Caco-2 (cell line): ENCODE results near the gene UFC1. TPM values are rescaled to one million over a fixed set of nuclear protein-coding genes. Genes with fewer than 3 reads are reported as not detected.
"Not testable (repeated sequence)": the region's sequence is repeated elsewhere in the genome, so short reads cannot be mapped to it uniquely, and the experiment has no call there.

ENCODE experiments used
- BruUV-seq: library from RNA; stranded (reverse); fragments of 400-500 nt; replicated peaks from 2 replicates; lab custom pipeline; 2021; lab: Mats Ljungman, UMichigan
- CTCF ChIA-PET: fragments of 300-600 bp; sonication (Branson Sonifier 250); formaldehyde crosslinking; loops from one replicate; lab custom pipeline; 2022; ENCODE audit warnings: antibody characterized with exemption; lab: Charles Lee
- POLR2A ChIA-PET: fragments of 300-600 bp; sonication (Branson Sonifier 250); formaldehyde crosslinking; loops from one replicate; lab custom pipeline; 2022; ENCODE audit warnings: antibody characterized with exemption; lab: Charles Lee
- DNase-seq, 2 experiments: peaks; one replicate each; pipeline versions ENCODE4 v3.0.0 to v3.0.0-alpha.2; 2020 to 2022
- H3K27me3 ChIP-seq: replicated peaks from 2 replicates; pipeline ENCODE4 v1.6.0; 2011; ENCODE audit warnings: low read length; ENCODE audit not compliant: control insufficient read depth, insufficient read depth
- H3K36me3 ChIP-seq: 2 replicates; pipeline ENCODE4 v1.5.1; 2011; ENCODE audit warnings: low read length; ENCODE audit not compliant: control insufficient read depth, insufficient read depth
- H3K4me1 ChIP-seq: fragments of 250-450 bp; sonication (Bioruptor Pico); 2 replicates; pipeline ENCODE4 v1.5.1; 2020; ENCODE audit warnings: mild to moderate bottlenecking
- H3K4me3 ChIP-seq: 2 replicates; pipeline ENCODE4 v1.5.1; 2011; ENCODE audit warnings: low read depth, mild to moderate bottlenecking, control low read depth, low read length
- H3K9me3 ChIP-seq: fragments of 250-450 bp; sonication (Bioruptor Pico); 2 replicates; pipeline ENCODE4 v1.5.1; 2020; ENCODE audit warnings: mild to moderate bottlenecking, moderate library complexity
- H3K27ac Mint-ChIP-seq: one replicate; pipeline ENCODE4 v1.8.0; 2022; ENCODE audit warnings: mixed read lengths; ENCODE audit not compliant: unreplicated experiment
- H3K27me3 Mint-ChIP-seq: one replicate; pipeline ENCODE4 v1.8.0; 2022; ENCODE audit warnings: mixed read lengths; ENCODE audit not compliant: insufficient read depth, unreplicated experiment
- H3K36me3 Mint-ChIP-seq: one replicate; pipeline ENCODE4 v1.8.0; 2022; ENCODE audit warnings: mild to moderate bottlenecking, mixed read lengths; ENCODE audit not compliant: insufficient read depth, unreplicated experiment
- H3K4me1 Mint-ChIP-seq: one replicate; pipeline ENCODE4 v1.8.0; 2022; ENCODE audit warnings: low read depth, mixed read lengths; ENCODE audit not compliant: unreplicated experiment
- H3K4me3 Mint-ChIP-seq: one replicate; pipeline ENCODE4 v1.8.0; 2022; ENCODE audit warnings: mild to moderate bottlenecking, moderate library complexity, mixed read lengths; ENCODE audit not compliant: unreplicated experiment
- H3K9me3 Mint-ChIP-seq: one replicate; pipeline ENCODE4 v1.8.0; 2022; ENCODE audit warnings: mixed read lengths; ENCODE audit not compliant: unreplicated experiment
- CTCF ChIP-seq, 2 experiments: fragments of 200-600 bp in 1 of 2; IDR thresholded peaks; 1 replicate in 1 of 2; 2 replicates in 1 of 2; pipeline versions ENCODE4 v1.5.1 to v1.8.0; 2011 to 2022; ENCODE audit warnings: antibody characterized with exemption in 1 of 2, control low read depth in 1 of 2, inconsistent platforms in 1 of 2, low read depth in 1 of 2, low read length in 1 of 2, mild to moderate bottlenecking in 1 of 2, moderate library complexity in 1 of 2; ENCODE audit not compliant: insufficient read depth in 1 of 2, severe bottlenecking in 1 of 2, unreplicated experiment in 1 of 2
- intact Hi-C: fragments of 100-400 bp; cut with micrococcal nuclease; formaldehyde crosslinking; loops from one replicate; pipeline ENCODE4 v1.10.0; 2022; ENCODE audit not compliant: unreplicated experiment
- total RNA-seq: library from RNA; stranded (reverse); gene quantifications from 2 replicates; pipeline ENCODE4 v1.2.3, GENCODE V29; 2022

Gene UFC1
- total RNA-seq, 1 experiment from 2014 or later: 98.2 TPM

- no peaks in the 10 kb centered on the region for H3K9me3 Mint-ChIP-seq
Measured at GRCh38 chr1:161115132-161115711, 38.6 kb upstream of the UFC1 start.

GRCh38 chr1:161115961-161116360 lies 37.8 kb upstream of the UFC1 start:
- H3K36me3 Mint-ChIP-seq: peaks cover 46% of the 10 kb centered on the region
- CTCF ChIA-PET, H3K9me3 ChIP-seq, H3K27ac Mint-ChIP-seq, DNase-seq, H3K36me3 ChIP-seq, H3K4me3 Mint-ChIP-seq, H3K9me3 Mint-ChIP-seq, H3K27me3 Mint-ChIP-seq, H3K4me3 ChIP-seq, H3K27me3 ChIP-seq, BruUV-seq, POLR2A ChIA-PET: not testable (repeated sequence)
- H3K4me1 ChIP-seq: peaks cover 17% of the 10 kb centered on the region
- peaks cover 13% of the 10 kb centered on the region for H3K4me1 Mint-ChIP-seq
- intact Hi-C loops: loop anchor here (5.0 kb wide), 1 partner anchor 61 kb away; the partner anchor contains the start of gene B4GALT3

More at GRCh38 chr1:161115132-161115711, 38.6 kb upstream of the UFC1 start:
- Mint-ChIP-seq H3K4me3 (no peak overlapping the region), H3K4me1 (peaks cover 13% of the 10 kb centered on the region), H3K27me3 (no peaks in the 10 kb centered on the region), H3K36me3 (peaks cover 45% of the 10 kb centered on the region), H3K27ac (no peak overlapping the region)
- DNase-seq: no peak
- Histone ChIP-seq H3K27me3 (no peaks in the 10 kb centered on the region), H3K4me3 (no peak overlapping the region), H3K9me3 (no peaks in the 10 kb centered on the region), H3K4me1 (peaks cover 15% of the 10 kb centered on the region), H3K36me3 (peaks cover 1% of the 10 kb centered on the region; the same call in 1 of the 2 replicates)
- ChIA-PET POLR2A (no interaction called here), CTCF (no interaction called here)
- BruUV-seq: no TSS peak
- intact Hi-C loops: loop anchor here (5.0 kb wide), 1 partner anchor 62 kb away; the partner anchor contains the start of gene B4GALT3
- TF ChIP-seq CTCF (IDR thresholded peaks at IDR 0.05; ENCODE audit: insufficient read depth in 1 of 2, low read depth in 1 of 2, low read length in 1 of 2, severe bottlenecking in 1 of 2, unreplicated experiment in 1 of 2): no peak

- no TSS peak for BruUV-seq
- POLR2A ChIA-PET: interaction anchor here (0.5 to 1.8 kb wide), 5 partner anchors 15 to 97 kb away, joined by 3 to 16 read pairs (median 7); partner anchors contain the start of genes DEDD, F11R, UFC1 and USF1
- H3K27me3 Mint-ChIP-seq: no peaks in the 10 kb centered on the region
Measured at GRCh38 chr1:161117759-161118581, 35.8 kb upstream of the UFC1 start, which contains the start of the genes NIT1 and PFDN2. Gene NIT1 (plus strand): TSS chr1:161118105. CDS start chr1:161118177, 72 bp downstream. Gene PFDN2 (minus strand): TSS chr1:161118037. CDS start chr1:161118026, 11 bp downstream.

More at GRCh38 chr1:161117759-161118581, 35.8 kb upstream of the UFC1 start, which contains the start of the genes NIT1 and PFDN2:
- Histone ChIP-seq H3K36me3 (peaks cover 5% of the 10 kb centered on the region; the same call in 1 of the 2 replicates), H3K4me1 (peaks cover 17% of the 10 kb centered on the region), H3K27me3 (no peaks in the 10 kb centered on the region), H3K4me3 (peak within 1 kb of the TSS; percentile 91), H3K9me3 (no peaks in the 10 kb centered on the region)
- intact Hi-C loops: loop anchor here (5.0 kb wide), 1 partner anchor 59 kb away; the partner anchor contains the start of gene B4GALT3
- CTCF ChIA-PET: interaction anchor here (0.6 to 1.4 kb wide), 5 partner anchors 14 to 272 kb away, joined by 3 to 6 read pairs (median 3); partner anchors contain the start of genes DEDD and ITLN2
- Mint-ChIP-seq H3K9me3 (no peaks in the 10 kb centered on the region), H3K4me3 (peak within 1 kb of the TSS; percentile 99), H3K36me3 (peaks cover 53% of the 10 kb centered on the region), H3K27ac (peak within 1 kb of the TSS; percentile 96), H3K4me1 (peaks cover 13% of the 10 kb centered on the region)
- DNase-seq: peak; percentile 91 to 92
- TF ChIP-seq CTCF (IDR thresholded peaks at IDR 0.05; ENCODE audit: insufficient read depth in 1 of 2, low read depth in 1 of 2, low read length in 1 of 2, severe bottlenecking in 1 of 2, unreplicated experiment in 1 of 2): no peak
